ENCODE data around the gene SLC17A9.
"Not testable (repeated sequence)": the region's sequence is repeated elsewhere in the genome, so short reads cannot be mapped to it uniquely, and the experiment has no call there.

The SLC17A9 gene

DNA sequence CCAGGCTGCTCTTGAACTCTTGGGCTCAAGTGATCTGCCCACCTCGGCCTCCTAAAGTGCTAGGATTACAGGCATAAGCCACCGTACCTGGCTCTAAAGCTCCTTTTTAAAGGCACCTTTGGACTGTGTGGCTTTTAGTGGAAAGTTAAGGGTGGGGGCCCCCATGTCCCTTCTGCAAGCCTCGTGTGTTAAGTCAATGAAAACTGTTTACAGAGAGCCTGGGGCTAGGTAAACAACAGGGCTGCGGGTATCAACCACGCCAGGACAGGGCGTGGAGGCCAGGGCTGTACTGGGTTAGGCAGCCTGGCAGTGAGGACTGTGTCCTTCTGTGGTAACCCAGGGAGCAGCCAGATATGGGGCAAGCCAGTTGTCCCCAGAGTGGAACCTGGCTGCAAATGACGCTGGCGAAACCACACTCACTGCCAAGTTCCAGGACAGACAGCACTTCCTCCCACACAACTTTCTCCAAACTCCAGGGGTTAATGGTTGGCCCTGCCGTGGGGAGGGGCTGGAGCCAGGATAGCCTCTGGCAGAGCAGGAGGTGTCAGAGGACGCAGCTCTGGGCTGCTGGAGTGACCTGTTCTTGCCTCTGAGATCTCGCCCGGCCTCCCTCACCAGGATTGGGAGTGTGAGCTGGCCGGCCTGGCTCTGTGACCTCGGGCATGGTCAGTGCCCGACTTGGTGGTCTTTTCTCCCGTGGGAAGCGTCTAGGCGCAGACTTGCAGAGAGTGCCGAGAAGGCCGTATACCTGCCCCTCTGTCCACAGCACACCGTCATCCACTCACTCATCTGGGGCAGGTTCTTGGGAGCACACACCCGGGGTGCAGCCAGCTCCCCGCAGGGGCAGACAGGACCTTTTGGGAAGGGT, 3.2 kb downstream of the SLC17A9 start:
- peaks cover 26% of the 10 kb centered on the region for H3K4me1 Mint-ChIP-seq
- H3K4me3 Mint-ChIP-seq, result peak overlapping the region; percentile 23
- no peaks in the 10 kb centered on the region for H3K27me3 Mint-ChIP-seq
- peak overlapping the region; percentile 40 for H3K27ac Mint-ChIP-seq
- no peak for ATAC-seq
- no peaks in the 10 kb centered on the region for H3K9me3 Mint-ChIP-seq
- peaks cover 31% of the 10 kb centered on the region for H3K36me3 Mint-ChIP-seq

DNA sequence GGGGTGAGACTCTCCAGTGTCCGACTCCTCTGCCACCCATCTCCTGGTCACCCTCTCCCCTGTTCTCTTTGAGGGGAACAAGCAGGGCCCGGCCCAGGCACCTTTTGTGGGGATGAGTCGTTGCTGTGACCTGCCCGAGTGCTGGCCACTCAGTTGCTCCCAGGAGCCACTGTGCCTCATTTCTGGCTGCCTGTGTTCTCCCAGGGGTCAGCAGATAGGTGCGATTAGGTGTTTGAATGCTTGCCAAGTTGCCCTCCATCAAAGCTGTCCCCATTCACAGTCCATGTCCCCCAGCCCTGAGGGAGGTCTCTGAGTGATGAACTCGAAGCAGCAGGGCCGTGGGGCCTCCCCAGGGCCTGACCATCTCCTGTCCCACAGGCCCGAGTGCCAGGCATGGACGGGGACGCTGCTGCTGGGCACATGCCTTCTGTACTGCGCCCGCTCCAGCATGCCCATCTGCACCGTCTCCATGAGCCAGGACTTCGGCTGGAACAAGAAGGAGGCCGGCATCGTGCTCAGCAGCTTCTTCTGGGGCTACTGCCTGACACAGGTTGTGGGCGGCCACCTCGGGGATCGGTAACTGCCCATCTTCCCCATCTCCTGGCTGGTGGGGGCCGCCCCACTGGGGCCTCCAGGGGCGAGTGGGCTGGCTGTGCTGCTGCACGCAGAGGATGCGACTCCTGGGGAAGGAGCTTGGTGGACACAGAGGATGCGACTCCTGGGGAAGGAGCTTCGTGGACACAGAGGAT, 4.1 kb downstream of the SLC17A9 start:
- peaks cover 26% of the 10 kb centered on the region for H3K4me1 Mint-ChIP-seq
- H3K27me3 Mint-ChIP-seq, result no peaks in the 10 kb centered on the region
- no peaks in the 10 kb centered on the region for H3K9me3 Mint-ChIP-seq
- H3K4me3 Mint-ChIP-seq, result no peak overlapping the region
- ATAC-seq, result no peak
- H3K36me3 Mint-ChIP-seq, result peaks cover 34% of the 10 kb centered on the region
- H3K27ac Mint-ChIP-seq, result peak overlapping the region; percentile 40

DNA sequence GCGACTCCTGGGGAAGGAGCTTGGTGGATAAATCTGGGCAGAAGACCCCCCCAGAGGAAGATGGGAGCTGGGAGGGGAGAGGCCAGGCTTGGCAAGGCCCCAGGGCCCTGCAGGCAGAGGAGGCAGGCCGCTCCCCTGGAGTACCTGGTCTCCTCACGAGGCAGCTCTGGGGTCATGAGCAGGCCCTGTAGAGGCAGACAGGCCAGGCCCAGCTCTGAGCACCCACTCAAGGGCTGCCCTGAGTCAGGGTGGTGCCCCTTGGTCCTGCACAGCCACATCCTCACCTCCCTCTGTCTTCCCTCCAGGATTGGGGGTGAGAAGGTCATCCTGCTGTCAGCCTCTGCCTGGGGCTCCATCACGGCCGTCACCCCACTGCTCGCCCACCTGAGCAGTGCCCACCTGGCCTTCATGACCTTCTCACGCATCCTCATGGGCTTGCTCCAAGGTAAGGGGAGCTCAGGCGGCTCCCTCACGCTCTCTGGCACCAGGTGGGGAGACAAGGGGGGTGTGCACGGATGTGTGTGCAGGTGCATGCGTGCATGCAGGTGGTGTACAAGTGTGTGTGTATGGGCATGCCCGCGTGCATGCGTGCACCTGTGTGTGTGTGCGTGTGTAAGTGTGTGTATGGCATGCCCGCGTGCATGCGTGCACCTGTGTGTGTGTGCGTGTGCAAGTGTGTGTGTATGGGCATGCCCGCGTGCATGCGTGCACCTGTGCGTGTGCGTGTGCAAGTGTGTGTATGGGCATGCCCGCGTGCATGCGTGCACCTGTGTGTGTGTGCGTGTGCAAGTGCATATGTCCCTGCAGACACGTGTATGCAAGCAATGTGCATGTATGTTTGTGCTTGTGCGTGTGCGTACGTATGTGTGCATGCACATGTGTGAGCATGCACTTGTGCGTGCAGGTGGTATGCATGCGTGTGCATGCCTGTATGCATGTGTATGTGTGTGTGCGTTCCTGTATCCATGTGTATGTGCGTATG, 4.9 kb downstream of the SLC17A9 start:
- ATAC-seq, result no peak
- no peak overlapping the region for H3K27ac Mint-ChIP-seq
- peaks cover 21% of the 10 kb centered on the region for H3K4me1 Mint-ChIP-seq
- H3K4me3 Mint-ChIP-seq, result no peak overlapping the region
- peaks cover 40% of the 10 kb centered on the region for H3K36me3 Mint-ChIP-seq
- H3K27me3 Mint-ChIP-seq, result no peaks in the 10 kb centered on the region
- H3K9me3 Mint-ChIP-seq, result no peaks in the 10 kb centered on the region

DNA sequence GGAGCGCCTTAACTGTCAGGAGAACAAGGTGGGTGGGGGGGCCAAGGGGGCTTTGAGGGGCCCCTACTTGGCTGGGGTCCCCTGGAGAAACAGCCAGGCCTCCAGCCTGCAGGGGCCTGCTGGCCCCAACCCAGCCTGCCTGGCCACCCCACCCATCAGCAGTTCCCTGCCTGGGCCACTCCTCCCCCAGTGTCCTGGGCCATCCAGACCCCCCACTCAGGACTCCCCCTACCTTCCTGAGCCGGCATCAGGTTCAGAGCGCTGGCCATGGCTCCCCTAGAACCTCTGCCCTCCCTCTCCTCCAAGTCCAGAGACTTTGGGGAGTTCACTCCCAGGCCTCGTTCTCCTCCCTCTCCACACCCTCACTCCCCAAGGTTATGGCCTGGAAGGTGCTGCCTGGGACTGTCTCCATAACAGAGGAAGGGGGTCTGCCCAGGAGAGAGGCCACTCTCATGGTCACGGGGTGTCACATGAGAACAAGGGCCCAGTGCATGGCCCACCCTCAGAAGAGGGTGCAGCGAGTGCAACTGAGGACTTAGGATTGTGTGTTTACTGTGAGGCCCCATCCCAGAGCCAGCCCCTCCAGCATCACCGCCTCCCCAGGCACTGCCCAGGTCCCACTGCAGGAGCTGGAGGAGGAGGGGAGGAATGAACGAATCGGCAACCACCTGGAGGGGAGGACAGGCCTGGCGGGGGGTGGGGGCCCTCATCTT, 6.0 kb downstream of the SLC17A9 start:
- Mint-ChIP-seq H3K36me3 (peaks cover 40% of the 10 kb centered on the region), H3K4me1 (peaks cover 20% of the 10 kb centered on the region), H3K9me3 (no peaks in the 10 kb centered on the region), H3K27ac (no peak overlapping the region), H3K27me3 (no peaks in the 10 kb centered on the region), H3K4me3 (no peak overlapping the region)
- ATAC-seq, result no peak

DNA sequence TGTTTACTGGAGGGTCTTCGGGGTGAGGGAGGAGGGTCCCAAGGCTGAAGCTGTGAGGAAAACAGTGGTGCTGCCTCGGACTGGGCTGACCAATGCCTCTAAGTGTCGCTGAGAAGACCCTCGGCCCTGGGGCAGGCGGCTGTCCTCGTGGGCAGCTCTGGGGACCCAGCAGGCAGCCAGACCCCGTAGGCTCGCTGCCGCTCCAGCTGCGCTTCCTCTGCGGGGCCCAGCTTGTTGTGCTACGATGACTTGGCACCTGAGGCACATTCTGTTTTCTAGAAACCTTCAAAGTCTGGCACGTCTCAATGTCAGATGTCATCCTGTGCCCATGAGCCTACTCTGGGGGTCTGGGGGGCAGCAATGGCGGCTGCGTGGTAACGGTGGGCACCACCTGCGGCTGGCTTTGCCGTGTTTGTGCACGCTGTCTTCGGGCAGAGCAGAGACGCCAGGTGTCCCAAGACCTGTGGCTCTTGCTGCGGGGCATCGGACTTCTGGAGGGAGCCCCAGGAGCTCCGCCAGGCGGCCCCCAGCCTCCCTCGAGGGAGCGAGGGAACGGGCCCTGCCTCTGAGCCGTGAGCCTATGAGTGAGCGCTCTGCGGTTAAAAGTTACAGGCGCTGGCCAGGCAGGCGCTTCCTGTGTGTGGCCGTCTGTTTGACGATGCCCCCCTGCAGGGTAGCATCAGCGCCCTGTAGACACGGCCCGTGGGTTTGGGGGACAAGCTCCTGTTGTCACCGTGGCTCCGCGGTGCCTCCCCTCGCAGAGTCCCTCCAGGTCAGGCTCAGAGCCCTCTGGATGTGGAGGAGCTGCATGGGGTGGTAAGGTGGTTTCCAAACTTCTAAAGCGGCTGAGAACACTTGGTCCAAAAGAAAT, 6.8 kb downstream of the SLC17A9 start:
- Mint-ChIP-seq H3K36me3 (peaks cover 47% of the 10 kb centered on the region), H3K4me1 (peaks cover 14% of the 10 kb centered on the region), H3K27me3 (no peaks in the 10 kb centered on the region), H3K9me3 (no peaks in the 10 kb centered on the region), H3K27ac (no peak overlapping the region), H3K4me3 (no peak overlapping the region)
- ATAC-seq, result no peak

DNA sequence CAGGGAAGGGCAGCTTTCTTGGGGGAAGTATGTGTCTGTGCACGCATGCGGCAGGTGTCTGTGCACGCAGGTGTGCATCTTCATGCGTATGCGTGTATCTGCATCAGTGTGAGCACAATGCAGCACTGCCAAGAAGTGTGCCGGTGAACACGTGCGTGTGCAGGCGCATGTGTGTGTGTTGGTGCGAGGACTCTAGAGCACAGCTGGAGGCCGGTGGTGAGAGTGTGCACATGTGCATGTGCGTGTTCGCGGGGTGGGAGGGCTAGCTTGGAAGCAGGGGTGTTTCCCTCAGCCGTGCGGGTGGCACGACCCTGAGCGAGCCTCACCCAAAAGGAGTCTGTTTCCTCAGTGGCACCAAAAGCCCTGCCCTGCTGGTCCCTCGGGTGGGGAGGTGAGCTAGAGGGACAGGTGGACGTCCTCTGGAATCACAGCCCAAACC, 7.5 kb downstream of the SLC17A9 start:
- Mint-ChIP-seq H3K4me3 (no peak overlapping the region), H3K36me3 (peaks cover 50% of the 10 kb centered on the region), H3K27ac (no peak overlapping the region)

DNA sequence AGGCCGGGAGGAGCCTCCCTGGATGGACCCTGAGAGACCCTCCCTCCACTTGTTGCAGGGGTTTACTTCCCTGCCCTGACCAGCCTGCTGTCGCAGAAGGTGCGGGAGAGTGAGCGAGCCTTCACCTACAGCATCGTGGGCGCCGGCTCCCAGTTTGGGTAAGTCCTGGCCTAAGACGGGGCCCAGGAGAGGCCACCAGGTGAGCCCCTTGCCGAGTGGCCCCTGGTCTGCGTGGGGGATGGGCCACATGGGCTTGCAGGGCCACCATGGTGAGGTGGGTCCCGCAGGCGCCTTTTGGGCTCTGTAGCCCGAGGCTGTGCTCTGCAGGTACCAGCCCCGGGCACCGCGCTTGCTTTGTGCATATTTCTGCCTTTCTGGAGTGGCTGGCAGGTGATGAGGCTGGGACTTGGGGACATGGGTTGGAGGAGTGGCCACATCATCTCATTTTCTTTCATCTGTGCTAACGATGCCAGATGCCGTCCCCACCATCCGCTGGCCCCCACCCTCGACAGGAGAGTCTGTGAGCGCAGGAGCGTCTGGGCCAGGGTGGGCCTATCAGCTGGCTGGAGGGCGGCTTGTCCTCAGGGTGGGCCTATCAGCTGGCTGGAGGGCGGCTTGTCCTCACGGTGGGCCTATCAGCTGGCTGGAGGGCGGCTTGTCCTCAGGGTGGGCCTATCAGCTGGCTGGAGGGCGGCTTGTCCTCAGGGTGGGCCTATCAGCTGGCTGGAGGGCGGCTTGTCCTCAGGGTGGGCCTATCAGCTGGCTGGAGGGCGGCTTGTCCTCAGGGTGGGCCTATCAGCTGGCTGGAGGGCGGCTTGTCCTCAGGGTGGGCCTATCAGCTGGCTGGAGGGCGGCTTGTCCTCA, 8.2 kb downstream of the SLC17A9 start:
- H3K36me3 Mint-ChIP-seq, result peaks cover 52% of the 10 kb centered on the region
- H3K4me3 Mint-ChIP-seq, H3K27me3 Mint-ChIP-seq, H3K4me1 Mint-ChIP-seq, H3K9me3 Mint-ChIP-seq, H3K27ac Mint-ChIP-seq, ATAC-seq: not testable (repeated sequence)

More for the DNA sequence above, 7.5 kb downstream of the SLC17A9 start:
- Mint-ChIP-seq H3K4me1 (peaks cover 9% of the 10 kb centered on the region), H3K9me3 (no peaks in the 10 kb centered on the region), H3K27me3 (no peaks in the 10 kb centered on the region)
- no peak for ATAC-seq

DNA sequence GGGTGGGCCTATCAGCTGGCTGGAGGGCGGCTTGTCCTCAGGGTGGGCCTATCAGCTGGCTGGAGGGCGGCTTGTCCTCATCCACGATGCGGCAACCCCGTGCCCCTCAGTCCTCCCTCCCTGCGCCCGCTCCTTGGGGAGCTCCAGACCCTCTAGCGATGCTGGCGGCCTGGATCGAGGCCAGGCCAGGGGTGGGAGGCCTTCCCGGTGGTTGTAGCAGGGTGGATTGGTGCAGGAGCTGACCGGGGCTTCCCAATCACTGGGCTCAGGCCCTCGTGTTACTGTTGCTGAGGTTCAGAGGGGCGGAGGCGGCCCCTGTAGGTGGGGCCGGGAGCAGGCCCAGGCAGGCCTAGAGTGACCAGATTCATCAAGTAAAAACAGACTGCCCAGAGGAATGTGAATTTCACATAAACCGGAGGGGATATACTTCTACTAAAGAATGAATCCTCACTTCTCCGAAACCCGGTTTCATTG, 8.8 kb downstream of the SLC17A9 start:
- H3K9me3 Mint-ChIP-seq, result no peaks in the 10 kb centered on the region

DNA sequence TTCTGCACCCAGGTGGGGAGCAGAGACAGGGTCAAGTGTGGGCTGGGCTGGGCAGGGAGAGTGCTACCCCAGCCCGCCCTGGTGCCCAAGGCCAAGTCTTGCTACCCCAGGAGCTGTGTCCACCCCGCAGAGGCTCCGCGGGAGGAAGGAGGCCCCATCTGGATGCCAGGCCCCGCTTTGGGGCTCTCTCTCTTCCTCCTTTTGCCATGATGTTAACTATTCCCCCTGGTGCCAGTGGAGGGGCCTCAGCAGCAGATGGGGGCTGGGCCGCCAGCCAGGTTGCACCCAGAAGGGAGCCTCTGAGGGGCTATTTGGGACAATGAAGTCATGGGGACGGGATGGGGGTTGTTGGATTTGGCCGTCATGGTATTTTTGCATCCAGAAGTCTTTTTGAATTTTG, 9.3 kb downstream of the SLC17A9 start:
- no peak overlapping the region for H3K4me3 Mint-ChIP-seq
- H3K9me3 Mint-ChIP-seq, result no peaks in the 10 kb centered on the region
- no peaks in the 10 kb centered on the region for H3K27me3 Mint-ChIP-seq
- H3K36me3 Mint-ChIP-seq, result peaks cover 56% of the 10 kb centered on the region
- H3K4me1 Mint-ChIP-seq, result peaks cover 2% of the 10 kb centered on the region
- H3K27ac Mint-ChIP-seq, result no peak overlapping the region
- no peak for ATAC-seq

More for the DNA sequence above, 8.8 kb downstream of the SLC17A9 start:
- Mint-ChIP-seq H3K4me1 (peaks cover 6% of the 10 kb centered on the region), H3K27me3 (no peaks in the 10 kb centered on the region), H3K4me3 (no peak overlapping the region), H3K36me3 (peaks cover 56% of the 10 kb centered on the region), H3K27ac (no peak overlapping the region)
- ATAC-seq, result no peak

DNA sequence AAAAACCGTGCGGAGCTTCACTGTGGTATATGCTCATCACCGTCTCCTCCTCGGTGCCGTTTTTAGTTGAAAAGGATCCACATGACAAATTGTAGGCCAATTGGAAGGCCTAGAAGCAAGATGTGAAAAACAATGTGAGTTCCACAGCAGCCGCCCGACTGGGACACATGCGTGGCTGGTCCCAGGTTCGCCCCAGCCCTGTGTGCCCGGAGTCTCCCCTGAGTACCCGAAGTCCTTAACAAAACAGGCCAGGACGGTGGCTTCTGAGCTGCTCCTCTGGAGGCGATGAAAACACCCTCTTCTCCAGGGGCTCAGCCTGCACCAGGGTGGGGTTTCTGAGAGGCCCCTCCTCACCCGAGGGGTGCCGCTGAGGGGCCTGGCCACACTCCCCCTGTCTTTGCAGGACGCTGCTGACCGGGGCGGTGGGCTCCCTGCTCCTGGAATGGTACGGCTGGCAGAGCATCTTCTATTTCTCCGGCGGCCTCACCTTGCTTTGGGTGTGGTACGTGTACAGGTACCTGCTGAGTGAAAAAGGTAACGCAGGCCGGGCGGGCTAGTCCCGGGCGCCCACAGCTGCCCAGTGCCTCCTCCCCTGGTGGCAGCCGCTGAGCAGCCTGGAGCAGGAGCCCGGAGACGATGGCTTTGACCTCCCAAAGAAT, 9.8 kb downstream of the SLC17A9 start:
- peaks cover 50% of the 10 kb centered on the region for H3K36me3 Mint-ChIP-seq
- H3K4me3 Mint-ChIP-seq, result no peak overlapping the region
- no peak overlapping the region for H3K27ac Mint-ChIP-seq
- no peaks in the 10 kb centered on the region for H3K27me3 Mint-ChIP-seq
- ATAC-seq, result no peak
- no peaks in the 10 kb centered on the region for H3K9me3 Mint-ChIP-seq
- H3K4me1 Mint-ChIP-seq, result no peaks in the 10 kb centered on the region

DNA sequence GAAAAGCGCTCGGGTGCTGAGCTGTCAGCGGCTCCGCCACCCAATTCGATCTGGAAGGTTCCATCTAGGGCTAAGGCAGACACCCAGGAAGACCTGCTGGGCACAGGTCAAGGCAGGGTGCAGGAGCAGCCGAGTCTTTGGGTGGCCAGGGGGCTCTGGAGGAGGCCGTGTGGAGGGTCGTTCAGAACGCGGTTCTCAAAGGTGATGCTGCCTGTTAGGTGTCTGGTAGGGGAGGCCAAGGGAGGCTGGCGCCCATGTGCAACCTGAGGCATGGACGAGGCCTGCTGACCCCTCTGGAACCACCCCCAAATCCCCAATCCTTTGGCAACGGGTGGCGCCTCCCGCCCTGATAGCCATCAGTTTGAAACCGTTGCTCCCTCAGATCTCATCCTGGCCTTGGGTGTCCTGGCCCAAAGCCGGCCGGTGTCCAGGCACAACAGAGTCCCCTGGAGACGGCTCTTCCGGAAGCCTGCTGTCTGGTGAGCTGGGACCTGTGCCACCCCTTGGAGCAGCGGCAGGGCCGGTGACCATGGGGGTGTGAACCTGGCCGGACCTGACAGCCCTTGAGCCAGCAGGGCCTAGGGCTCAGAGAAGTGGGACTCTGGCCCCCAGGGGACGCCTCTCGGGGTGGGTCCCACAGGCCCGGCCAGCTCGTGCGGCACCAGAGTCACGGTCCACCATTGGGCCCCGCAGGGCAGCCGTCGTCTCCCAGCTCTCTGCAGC, 10.5 kb downstream of the SLC17A9 start:
- Mint-ChIP-seq H3K27ac (no peak overlapping the region), H3K36me3 (peaks cover 43% of the 10 kb centered on the region)

More for the DNA sequence above, 10.5 kb downstream of the SLC17A9 start:
- Mint-ChIP-seq H3K4me1 (no peaks in the 10 kb centered on the region), H3K4me3 (no peak overlapping the region), H3K27me3 (no peaks in the 10 kb centered on the region), H3K9me3 (no peaks in the 10 kb centered on the region)
- ATAC-seq, result no peak

Measured in stimulated activated memory B cell treated with anti-CD40 and anti-IgM and Interleukin-4, amounts not matched to agents 10 μg/mL and 1 μg/mL and 100 μg/mL, for 72 hours (primary cell).